GM12875 (cell line): Measurements from ENCODE around the gene CCDC74B.
"Not testable (repeated sequence)": the region's sequence is repeated elsewhere in the genome, so short reads cannot be mapped to it uniquely, and the experiment has no call there.

Experiments used
- H3K4me3 ChIP-seq: one replicate; pipeline ENCODE4 v1.5.1; 2011; ENCODE audit warnings: low read depth, low read length, control low read depth
- CTCF ChIP-seq: IDR thresholded peaks from 2 replicates; pipeline ENCODE4 v1.5.1; 2011; ENCODE audit warnings: low read depth, mild to moderate bottlenecking, control low read depth, inconsistent platforms, low read length, moderate library complexity, borderline replicate concordance; ENCODE audit not compliant: insufficient read depth

The CCDC74B gene

GRCh38 chr2:130145006-130145414 is at the start of gene CCDC74B:
Gene CCDC74B, minus strand, starts transcription at chr2:130145112. Its CDS starts 116 bp downstream, at chr2:130144996.
- H3K4me3 ChIP-seq, result peak within 1 kb of the TSS; percentile 26

DNA sequence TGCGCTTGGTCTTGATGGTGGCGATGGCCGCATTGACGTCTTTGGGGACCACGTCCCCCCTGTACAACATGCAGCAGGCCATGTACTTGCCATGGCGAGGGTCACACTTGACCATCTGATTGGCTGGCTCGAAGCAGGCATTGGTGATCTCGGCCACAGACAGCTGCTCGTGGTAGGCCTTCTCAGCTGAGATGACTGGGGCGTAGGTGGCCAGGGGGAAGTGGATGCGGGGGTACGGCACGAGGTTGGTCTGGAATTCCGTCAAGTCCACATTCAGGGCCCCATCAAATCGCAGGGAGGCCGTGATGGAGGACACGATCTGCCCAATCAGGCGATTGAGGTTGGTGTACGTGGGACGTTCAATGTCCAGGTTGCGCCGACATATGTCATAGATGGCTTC is 48.9 kb upstream of the CCDC74B start:
- H3K4me3 ChIP-seq, result not testable (repeated sequence)

DNA sequence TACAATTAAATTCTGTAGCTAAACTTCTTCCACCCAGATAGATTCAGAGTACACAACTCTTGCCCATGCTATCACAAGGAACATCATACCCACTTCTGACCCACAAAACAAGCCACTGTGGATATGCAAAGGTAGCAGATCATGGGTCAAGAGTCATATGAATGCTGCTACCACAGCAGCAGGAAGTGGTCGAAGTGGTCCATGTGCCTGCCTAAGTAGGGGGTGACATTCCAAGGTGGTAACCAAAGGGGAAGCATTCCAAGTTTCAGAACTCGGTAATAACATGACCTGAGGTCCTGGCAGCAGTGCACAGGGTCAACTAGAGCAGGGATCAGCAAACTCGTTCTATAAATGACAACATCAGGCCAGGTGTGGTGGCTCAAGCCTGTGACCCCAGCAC is 47.5 kb upstream of the CCDC74B start:
- H3K4me3 ChIP-seq, result not testable (repeated sequence)

DNA sequence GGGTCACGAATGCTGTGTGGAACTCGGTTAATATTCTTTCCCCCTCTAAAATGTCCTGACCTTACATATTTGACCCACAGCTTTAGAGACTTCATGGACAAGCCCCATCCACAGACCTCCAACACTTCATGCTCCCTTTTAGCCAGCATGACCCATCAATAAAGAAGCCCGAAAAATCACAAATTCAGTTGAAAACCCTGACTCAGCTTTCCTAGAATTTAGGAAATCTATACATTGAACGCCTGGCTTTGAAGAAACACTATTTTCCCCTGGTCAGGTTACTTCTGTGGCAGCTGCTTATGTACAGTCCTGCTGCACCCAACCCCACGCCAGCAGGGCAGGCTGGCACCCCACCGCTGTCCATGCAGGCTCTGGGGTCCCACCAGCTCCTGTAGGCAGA is 46.4 kb upstream of the CCDC74B start:
- H3K4me3 ChIP-seq, result not testable (repeated sequence)

DNA sequence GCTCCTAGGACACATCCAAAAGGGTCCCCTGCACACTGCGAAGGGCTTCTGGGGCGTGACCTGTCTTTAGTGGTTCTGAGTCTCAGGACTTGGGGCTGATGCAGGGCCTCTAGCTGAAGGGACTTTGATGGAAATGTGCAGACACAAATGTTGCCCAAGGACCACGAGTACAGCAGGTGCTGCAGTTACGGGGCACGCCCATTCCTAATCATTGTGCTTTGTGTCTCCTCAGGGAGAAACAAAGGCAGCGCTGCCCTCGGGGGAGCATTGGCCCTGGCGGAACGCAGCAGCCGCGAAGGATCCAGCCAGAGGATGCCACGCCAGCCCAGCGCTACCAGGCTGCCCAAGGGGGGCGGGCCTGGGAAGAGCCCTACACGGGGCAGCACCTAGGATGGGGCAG is 45.3 kb upstream of the CCDC74B start:
- no peak overlapping the region for H3K4me3 ChIP-seq
- TF ChIP-seq CTCF, result no peak

DNA sequence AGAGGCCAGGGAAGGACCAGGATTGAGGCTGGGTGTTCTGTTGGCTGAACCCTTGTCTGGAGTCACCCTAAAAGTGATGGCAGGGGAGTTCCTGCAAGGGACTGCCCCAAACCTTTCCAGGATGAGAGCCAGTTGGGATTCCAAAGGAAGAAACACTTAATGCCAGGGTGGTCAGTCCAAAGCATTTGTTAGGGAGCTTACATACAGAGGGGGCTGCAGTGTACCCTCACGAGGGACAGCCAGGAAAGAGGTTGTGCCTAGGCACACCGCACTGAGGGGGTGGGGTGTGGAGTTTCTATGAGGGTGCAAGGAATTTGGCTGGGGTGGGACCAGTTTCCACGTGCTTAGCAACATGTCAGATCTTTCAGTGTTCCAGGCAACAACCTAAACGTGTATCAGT is 44.0 kb upstream of the CCDC74B start:
- not testable (repeated sequence) for H3K4me3 ChIP-seq

GRCh38 chr2:130187859-130188792 is 43.2 kb upstream of the CCDC74B start:
- not testable (repeated sequence) for H3K4me3 ChIP-seq

DNA sequence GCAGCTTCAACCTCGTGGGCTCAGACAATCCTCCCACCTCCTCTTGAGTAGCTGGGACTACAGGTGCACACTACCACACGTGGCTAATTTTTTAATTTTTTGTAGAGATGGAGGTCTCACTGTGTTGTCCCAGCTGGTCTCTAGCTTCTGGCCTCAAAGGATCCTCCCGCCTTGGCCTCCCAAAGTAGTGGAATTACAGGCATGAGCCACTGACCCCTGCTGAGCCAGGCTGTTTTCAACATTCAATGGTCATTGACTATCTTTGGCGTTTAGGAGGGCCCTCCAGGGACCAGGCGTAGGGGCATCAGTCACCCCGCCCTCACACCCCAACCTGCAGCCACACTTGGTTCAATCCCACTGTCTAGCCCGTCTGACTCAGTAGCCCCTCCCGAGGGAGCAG is 42.4 kb upstream of the CCDC74B start:
- no peak for TF ChIP-seq CTCF
- H3K4me3 ChIP-seq, result no peak overlapping the region

- no peak overlapping the region for H3K4me3 ChIP-seq
- no peak for TF ChIP-seq CTCF
Measured at GRCh38 chr2:130186391-130186790, 41.5 kb upstream of the CCDC74B start.

DNA sequence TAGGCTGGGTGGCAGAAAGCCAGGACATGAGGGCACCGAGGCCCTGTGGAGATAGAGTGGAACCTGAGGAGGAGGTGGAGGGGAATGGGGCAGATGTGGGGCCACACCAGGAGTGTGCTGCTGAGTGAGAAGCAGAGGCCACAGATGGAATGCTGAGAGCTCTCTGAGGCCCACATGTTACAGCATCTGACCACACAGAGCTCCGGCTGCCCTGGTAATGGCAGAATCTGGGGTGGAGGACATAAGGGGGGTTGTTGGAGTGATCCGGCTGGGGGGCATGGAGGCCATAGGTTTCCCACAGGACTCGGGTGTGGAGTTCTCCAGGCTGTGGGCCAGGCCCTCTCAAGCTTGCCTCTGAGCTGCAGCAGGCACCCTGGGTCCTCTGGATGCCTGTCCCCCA is 41.0 kb upstream of the CCDC74B start:
- no peak for TF ChIP-seq CTCF
- H3K4me3 ChIP-seq, result no peak overlapping the region

- TF ChIP-seq CTCF, result no peak
- H3K4me3 ChIP-seq, result no peak overlapping the region
Measured at GRCh38 chr2:130185436-130185835, 40.5 kb upstream of the CCDC74B start.
